ENCODE data around the gene AFP. TPM values are rescaled to one million over a fixed set of nuclear protein-coding genes. Genes with fewer than 3 reads are reported as not detected.
A peak's percentile ranks its signal among the peaks of the same experiment; 100 is the strongest.

Gene AFP
- total and polyA plus RNA-seq, 2 of the 13 experiments (the other 11 are each of a cell fraction or from before 2014, with no cell fraction given), result 9,434 to 13,105 TPM

DNA sequence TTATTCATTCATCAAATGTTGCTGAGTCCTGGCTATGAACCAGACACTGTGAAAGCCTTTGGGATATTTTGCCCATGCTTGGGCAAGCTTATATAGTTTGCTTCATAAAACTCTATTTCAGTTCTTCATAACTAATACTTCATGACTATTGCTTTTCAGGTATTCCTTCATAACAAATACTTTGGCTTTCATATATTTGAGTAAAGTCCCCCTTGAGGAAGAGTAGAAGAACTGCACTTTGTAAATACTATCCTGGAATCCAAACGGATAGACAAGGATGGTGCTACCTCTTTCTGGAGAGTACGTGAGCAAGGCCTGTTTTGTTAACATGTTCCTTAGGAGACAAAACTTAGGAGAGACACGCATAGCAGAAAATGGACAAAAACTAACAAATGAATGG, 1.7 kb upstream of the AFP start (continued):
- TF ChIP-seq ZNF652 (CRISPR knock-in tag; IDR thresholded peaks at IDR 0.05; ENCODE audit: borderline replicate concordance, low read depth) (peak; percentile 34; the same call in 1 of the 2 replicates), PPARG (CRISPR knock-in tag; conservative IDR thresholded peaks at IDR 0.05) (peak; percentile 44; the same call in 1 of the 2 replicates), NR2F6 (IDR thresholded peaks at IDR 0.05) (no peak), NR2F6 (CRISPR knock-in tag; IDR thresholded peaks at IDR 0.05) (0 out of 2 replicates have a peak, but pooled peaks have one; percentile 9), FOXA3 (CRISPR knock-in tag; IDR thresholded peaks at IDR 0.05) (peak; percentile 90), KLF16 (CRISPR knock-in tag; IDR thresholded peaks at IDR 0.05) (peak in 1 of 2 experiments; percentile 52; a peak in 1 of 4 replicates), ZNF678 (CRISPR knock-in tag; IDR thresholded peaks at IDR 0.05) (no peak), BRD4 (CRISPR knock-in tag; IDR thresholded peaks at IDR 0.05) (0 out of 2 replicates have a peak, but pooled peaks have one; percentile 35), GATAD2A (CRISPR knock-in tag; IDR thresholded peaks at IDR 0.05) (peak; percentile 71; the same call in 1 of the 2 replicates), POGZ (CRISPR knock-in tag; IDR thresholded peaks at IDR 0.05) (0 out of 2 replicates have a peak, but pooled peaks have one; percentile 41)
- TF ChIP-seq, protein P1, sequence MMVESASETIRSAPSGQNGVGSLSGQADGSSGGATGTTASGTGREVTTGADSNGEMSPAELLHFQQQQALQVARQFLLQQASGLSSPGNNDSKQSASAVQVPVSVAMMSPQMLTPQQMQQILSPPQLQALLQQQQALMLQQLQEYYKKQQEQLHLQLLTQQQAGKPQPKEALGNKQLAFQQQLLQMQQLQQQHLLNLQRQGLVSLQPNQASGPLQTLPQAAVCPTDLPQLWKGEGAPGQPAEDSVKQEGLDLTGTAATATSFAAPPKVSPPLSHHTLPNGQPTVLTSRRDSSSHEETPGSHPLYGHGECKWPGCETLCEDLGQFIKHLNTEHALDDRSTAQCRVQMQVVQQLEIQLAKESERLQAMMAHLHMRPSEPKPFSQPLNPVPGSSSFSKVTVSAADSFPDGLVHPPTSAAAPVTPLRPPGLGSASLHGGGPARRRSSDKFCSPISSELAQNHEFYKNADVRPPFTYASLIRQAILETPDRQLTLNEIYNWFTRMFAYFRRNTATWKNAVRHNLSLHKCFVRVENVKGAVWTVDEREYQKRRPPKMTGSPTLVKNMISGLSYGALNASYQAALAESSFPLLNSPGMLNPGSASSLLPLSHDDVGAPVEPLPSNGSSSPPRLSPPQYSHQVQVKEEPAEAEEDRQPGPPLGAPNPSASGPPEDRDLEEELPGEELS (CRISPR knock-in tag; IDR thresholded peaks at IDR 0.05), result 0 out of 2 replicates have a peak, but pooled peaks have one; percentile 26
- TF ChIP-seq, protein P2, sequence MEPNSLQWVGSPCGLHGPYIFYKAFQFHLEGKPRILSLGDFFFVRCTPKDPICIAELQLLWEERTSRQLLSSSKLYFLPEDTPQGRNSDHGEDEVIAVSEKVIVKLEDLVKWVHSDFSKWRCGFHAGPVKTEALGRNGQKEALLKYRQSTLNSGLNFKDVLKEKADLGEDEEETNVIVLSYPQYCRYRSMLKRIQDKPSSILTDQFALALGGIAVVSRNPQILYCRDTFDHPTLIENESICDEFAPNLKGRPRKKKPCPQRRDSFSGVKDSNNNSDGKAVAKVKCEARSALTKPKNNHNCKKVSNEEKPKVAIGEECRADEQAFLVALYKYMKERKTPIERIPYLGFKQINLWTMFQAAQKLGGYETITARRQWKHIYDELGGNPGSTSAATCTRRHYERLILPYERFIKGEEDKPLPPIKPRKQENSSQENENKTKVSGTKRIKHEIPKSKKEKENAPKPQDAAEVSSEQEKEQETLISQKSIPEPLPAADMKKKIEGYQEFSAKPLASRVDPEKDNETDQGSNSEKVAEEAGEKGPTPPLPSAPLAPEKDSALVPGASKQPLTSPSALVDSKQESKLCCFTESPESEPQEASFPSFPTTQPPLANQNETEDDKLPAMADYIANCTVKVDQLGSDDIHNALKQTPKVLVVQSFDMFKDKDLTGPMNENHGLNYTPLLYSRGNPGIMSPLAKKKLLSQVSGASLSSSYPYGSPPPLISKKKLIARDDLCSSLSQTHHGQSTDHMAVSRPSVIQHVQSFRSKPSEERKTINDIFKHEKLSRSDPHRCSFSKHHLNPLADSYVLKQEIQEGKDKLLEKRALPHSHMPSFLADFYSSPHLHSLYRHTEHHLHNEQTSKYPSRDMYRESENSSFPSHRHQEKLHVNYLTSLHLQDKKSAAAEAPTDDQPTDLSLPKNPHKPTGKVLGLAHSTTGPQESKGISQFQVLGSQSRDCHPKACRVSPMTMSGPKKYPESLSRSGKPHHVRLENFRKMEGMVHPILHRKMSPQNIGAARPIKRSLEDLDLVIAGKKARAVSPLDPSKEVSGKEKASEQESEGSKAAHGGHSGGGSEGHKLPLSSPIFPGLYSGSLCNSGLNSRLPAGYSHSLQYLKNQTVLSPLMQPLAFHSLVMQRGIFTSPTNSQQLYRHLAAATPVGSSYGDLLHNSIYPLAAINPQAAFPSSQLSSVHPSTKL (CRISPR knock-in tag; IDR thresholded peaks at IDR 0.05), result peak; percentile 55; the same call in 1 of the 2 replicates
